Measurements from ENCODE around the gene MARK2. TPM values are rescaled to one million over a fixed set of nuclear protein-coding genes. Genes with fewer than 3 reads are reported as not detected.

The MARK2 gene
- total and polyA plus RNA-seq, 2 of the 8 experiments (the other 6 are each of a cell fraction or from before 2014, with no cell fraction given), result 19.3 to 58.5 TPM

GRCh38 chr11:63952570-63952969 is 113.7 kb downstream of the MARK2 start (continued):
- no peak for TF ChIP-seq CHD7 (IDR thresholded peaks at IDR 0.05; ENCODE audit: insufficient replicate concordance, low read length)
- no peak for TF ChIP-seq TAF1 (IDR thresholded peaks at IDR 0.05; ENCODE audit: low read depth, low read length)
- TF ChIP-seq SIX5 (IDR thresholded peaks at IDR 0.05; ENCODE audit: low read depth, low read length), result no peak
- TF ChIP-seq SRF (IDR thresholded peaks at IDR 0.05; ENCODE audit: low read depth, low read length), result no peak
- no peak for TF ChIP-seq CHD1 (IDR thresholded peaks at IDR 0.05; ENCODE audit: low read depth, low read length)
- TF ChIP-seq ATF2 (IDR thresholded peaks at IDR 0.05; ENCODE audit: low read length), result no peak
